ENCODE data around the gene GAREM1. TPM values are rescaled to one million over a fixed set of nuclear protein-coding genes. Genes with fewer than 3 reads are reported as not detected.

The GAREM1 gene
- total RNA-seq, 1 donor from 2014 or later: 11.0 TPM

DNA sequence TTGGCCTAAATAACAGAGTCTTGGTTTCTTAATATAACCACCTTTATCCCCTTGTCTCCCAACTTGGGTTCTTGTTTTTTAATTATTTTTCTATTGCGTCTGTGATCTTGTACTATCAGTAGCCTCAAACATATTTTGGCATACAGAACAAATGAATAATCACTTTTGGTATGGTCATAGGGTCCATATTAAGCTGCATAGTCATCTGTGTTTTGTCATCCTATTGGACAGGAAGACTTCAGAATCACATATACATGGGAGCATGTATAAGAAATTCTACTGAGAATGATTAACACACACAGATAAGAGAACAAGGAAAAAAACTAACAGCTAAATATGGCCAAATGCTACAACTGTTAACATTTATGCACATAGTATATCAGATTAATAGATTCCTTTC lies 154.8 kb downstream of the GAREM1 start:
- no peaks in the 10 kb centered on the region for H3K27me3 Mint-ChIP-seq
- H3K36me3 Mint-ChIP-seq (ENCODE audit: insufficient read depth): no peaks in the 10 kb centered on the region
- no peak overlapping the region for H3K4me3 Mint-ChIP-seq (ENCODE audit: low read depth)
- TF ChIP-seq, protein P1, sequence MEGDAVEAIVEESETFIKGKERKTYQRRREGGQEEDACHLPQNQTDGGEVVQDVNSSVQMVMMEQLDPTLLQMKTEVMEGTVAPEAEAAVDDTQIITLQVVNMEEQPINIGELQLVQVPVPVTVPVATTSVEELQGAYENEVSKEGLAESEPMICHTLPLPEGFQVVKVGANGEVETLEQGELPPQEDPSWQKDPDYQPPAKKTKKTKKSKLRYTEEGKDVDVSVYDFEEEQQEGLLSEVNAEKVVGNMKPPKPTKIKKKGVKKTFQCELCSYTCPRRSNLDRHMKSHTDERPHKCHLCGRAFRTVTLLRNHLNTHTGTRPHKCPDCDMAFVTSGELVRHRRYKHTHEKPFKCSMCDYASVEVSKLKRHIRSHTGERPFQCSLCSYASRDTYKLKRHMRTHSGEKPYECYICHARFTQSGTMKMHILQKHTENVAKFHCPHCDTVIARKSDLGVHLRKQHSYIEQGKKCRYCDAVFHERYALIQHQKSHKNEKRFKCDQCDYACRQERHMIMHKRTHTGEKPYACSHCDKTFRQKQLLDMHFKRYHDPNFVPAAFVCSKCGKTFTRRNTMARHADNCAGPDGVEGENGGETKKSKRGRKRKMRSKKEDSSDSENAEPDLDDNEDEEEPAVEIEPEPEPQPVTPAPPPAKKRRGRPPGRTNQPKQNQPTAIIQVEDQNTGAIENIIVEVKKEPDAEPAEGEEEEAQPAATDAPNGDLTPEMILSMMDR (IDR thresholded peaks at IDR 0.05; ENCODE audit: unreplicated experiment): no peak
- H3K27ac Mint-ChIP-seq: no peak overlapping the region
- DNase-seq (ENCODE audit: low spot score, unreplicated experiment): no peak
- no peaks in the 10 kb centered on the region for H3K9me3 Mint-ChIP-seq (ENCODE audit: low read depth)
- no peaks in the 10 kb centered on the region for H3K4me1 Mint-ChIP-seq (ENCODE audit: low read depth)

DNA sequence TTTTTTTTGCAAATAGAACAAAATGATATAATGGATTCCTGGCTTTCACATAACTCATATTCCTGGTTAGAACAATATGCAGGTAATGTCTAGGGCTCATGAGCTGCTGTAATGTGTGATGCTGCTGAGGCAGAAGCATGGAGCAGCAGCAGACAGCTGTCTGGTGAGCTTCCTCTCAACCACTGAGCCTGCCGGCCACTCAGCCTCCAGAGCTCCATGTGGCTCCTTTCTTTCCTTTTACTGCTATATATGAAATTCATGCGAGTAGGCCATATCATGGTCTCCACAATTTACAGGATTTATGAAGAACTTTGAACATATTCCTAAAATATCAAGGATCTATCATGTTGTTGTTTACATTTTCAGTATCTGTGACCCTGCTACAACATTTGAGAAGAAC lies 159.9 kb downstream of the GAREM1 start:
- TF ChIP-seq, protein P1 (IDR thresholded peaks at IDR 0.05; ENCODE audit: unreplicated experiment): no peak
- Mint-ChIP-seq H3K4me3 (ENCODE audit: low read depth) (no peak overlapping the region), H3K9me3 (ENCODE audit: low read depth) (no peaks in the 10 kb centered on the region), H3K27ac (no peak overlapping the region), H3K36me3 (ENCODE audit: insufficient read depth) (peaks cover 1% of the 10 kb centered on the region), H3K27me3 (no peaks in the 10 kb centered on the region), H3K4me1 (ENCODE audit: low read depth) (no peaks in the 10 kb centered on the region)
- no peak for DNase-seq (ENCODE audit: low spot score, unreplicated experiment)

DNA sequence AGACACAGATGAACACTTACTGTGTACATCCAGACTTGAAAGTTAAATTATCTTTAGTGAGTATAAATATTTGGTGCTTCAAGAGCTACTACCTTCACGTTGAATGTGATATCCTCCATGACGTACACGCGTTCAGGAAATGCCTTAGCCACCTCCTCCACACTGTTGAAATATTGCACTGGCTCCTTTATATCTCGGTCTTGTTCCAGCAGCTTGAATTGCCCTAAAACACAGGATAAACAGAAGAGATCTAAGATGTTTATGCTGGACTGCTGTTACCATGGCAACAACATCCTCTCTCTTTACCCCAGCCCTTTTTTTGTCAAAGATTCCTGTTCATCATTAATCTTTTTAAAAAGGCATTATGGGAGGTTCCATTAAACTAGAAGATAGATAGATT lies 160.6 kb downstream of the GAREM1 start:
- TF ChIP-seq, protein P1 (IDR thresholded peaks at IDR 0.05; ENCODE audit: unreplicated experiment): no peak
- Mint-ChIP-seq H3K27ac (no peak overlapping the region), H3K4me1 (ENCODE audit: low read depth) (no peaks in the 10 kb centered on the region), H3K36me3 (ENCODE audit: insufficient read depth) (peaks cover 1% of the 10 kb centered on the region), H3K4me3 (ENCODE audit: low read depth) (no peak overlapping the region), H3K9me3 (ENCODE audit: low read depth) (no peaks in the 10 kb centered on the region), H3K27me3 (no peaks in the 10 kb centered on the region)
- no peak for DNase-seq (ENCODE audit: low spot score, unreplicated experiment)

DNA sequence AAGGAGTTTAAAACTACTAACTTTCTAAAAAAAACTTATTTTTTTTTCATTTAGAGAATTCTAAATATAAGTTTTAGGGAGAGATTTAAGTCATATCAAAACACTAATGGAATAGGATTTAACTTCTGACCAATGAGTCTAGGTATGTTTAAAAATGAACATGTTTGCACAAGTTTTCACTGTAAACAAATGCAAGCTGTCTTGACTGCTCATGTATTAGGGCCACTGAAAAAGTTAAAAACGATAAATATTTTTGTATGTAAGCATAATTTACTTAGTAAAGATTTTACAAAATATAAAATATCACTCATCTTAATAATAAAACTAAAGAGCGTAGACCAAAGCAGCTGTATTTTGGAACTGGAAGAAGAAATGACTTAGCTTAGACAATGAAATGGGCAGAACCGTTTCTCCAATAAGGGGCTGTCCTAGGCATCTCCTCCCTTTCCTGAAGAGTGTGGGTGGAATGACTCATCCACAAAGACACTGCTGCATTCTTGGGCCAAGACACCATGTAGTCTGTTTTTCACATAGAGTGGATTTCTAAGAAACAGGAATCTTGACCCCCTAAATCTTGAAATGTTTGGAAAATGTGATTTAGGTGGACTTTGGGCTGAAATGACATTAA lies 162.1 kb downstream of the GAREM1 start:
- peaks cover 1% of the 10 kb centered on the region for H3K36me3 Mint-ChIP-seq (ENCODE audit: insufficient read depth)
- TF ChIP-seq, protein P1 (IDR thresholded peaks at IDR 0.05; ENCODE audit: unreplicated experiment): no peak
- H3K4me3 Mint-ChIP-seq (ENCODE audit: low read depth): no peak overlapping the region
- no peaks in the 10 kb centered on the region for H3K4me1 Mint-ChIP-seq (ENCODE audit: low read depth)
- no peaks in the 10 kb centered on the region for H3K9me3 Mint-ChIP-seq (ENCODE audit: low read depth)
- H3K27ac Mint-ChIP-seq: no peak overlapping the region
- H3K27me3 Mint-ChIP-seq: no peaks in the 10 kb centered on the region
- DNase-seq (ENCODE audit: low spot score, unreplicated experiment): no peak

DNA sequence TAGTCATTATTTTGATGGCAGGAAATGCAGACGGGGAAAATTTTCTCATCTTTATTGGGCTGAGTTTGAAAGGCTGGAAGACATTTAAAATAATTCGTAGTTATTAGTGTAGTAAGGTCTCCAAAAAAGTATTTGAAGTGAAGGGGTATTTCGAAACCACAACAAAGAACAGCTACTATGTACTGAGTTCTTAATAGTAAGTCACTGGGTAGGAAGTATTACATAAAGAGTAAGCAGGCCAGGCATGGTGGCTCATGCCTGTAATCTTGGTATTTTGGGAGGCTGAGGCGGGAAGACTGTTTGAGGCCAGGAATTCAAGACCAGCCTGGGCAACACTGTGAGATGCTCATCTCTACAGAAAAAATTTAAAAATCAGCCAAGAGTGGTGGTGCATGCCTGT lies 167.3 kb downstream of the GAREM1 start:
- no peaks in the 10 kb centered on the region for H3K4me1 Mint-ChIP-seq (ENCODE audit: low read depth)
- H3K9me3 Mint-ChIP-seq (ENCODE audit: low read depth): no peaks in the 10 kb centered on the region
- no peaks in the 10 kb centered on the region for H3K36me3 Mint-ChIP-seq (ENCODE audit: insufficient read depth)
- TF ChIP-seq, protein P1 (IDR thresholded peaks at IDR 0.05; ENCODE audit: unreplicated experiment): no peak
- H3K4me3 Mint-ChIP-seq (ENCODE audit: low read depth): no peak overlapping the region
- no peak overlapping the region for H3K27ac Mint-ChIP-seq
- DNase-seq (ENCODE audit: low spot score, unreplicated experiment): no peak
- H3K27me3 Mint-ChIP-seq: no peaks in the 10 kb centered on the region

Measured in progenitor cell of endocrine pancreas (in vitro differentiated cells).